Measurements from ENCODE around the gene TRAPPC10. TPM values are rescaled to one million over a fixed set of nuclear protein-coding genes. Genes with fewer than 3 reads are reported as not detected.

The TRAPPC10 gene
- total and polyA plus RNA-seq, 7 donors: 8.4 to 27.3 (median 19.6) TPM

DNA sequence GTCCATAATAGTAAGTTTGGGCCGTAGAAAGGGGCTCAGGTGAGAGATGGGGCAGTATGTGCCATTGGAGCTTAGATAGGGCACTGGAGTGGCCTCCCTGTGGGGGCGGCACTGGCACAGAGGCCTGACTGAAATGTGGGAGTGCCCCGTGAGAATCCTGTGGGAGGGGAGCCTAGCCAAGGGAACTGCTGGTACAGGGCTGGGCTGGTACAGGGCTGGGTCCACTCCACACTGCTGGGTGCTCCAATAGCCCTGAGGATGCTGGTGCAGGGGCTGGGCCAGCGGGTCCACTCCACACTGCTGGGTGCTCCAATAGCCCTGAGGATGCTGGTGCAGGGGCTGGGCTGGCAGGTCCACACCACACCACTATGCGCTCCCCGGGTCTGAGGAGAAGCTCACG lies 50.3 kb downstream of the TRAPPC10 start:
- Histone ChIP-seq H3K27ac (no peak overlapping the region), H3K4me1 (peaks cover 0 to 3% (median 0%) of the 10 kb centered on the region in 4 donors), H3K9me3 (no peaks in the 10 kb centered on the region), H3K27me3 (no peaks in the 10 kb centered on the region), H3K36me3 (peaks cover 6 to 73% (median 12%) of the 10 kb centered on the region in 4 donors), H3K4me3 (no peak overlapping the region)
- TF ChIP-seq EP300 (IDR thresholded peaks at IDR 0.05) (no peak), POLR2A (IDR thresholded peaks at IDR 0.05) (no peak), CTCF (IDR thresholded peaks at IDR 0.05) (no peak), POLR2AphosphoS5 (IDR thresholded peaks at IDR 0.05) (no peak)
- no peak for DNase-seq
- intact Hi-C loops (cut with DNase I): no loop called here
- 93% methylated on average over 7 of the region's 7 CpGs for WGBS, 2 donors

DNA sequence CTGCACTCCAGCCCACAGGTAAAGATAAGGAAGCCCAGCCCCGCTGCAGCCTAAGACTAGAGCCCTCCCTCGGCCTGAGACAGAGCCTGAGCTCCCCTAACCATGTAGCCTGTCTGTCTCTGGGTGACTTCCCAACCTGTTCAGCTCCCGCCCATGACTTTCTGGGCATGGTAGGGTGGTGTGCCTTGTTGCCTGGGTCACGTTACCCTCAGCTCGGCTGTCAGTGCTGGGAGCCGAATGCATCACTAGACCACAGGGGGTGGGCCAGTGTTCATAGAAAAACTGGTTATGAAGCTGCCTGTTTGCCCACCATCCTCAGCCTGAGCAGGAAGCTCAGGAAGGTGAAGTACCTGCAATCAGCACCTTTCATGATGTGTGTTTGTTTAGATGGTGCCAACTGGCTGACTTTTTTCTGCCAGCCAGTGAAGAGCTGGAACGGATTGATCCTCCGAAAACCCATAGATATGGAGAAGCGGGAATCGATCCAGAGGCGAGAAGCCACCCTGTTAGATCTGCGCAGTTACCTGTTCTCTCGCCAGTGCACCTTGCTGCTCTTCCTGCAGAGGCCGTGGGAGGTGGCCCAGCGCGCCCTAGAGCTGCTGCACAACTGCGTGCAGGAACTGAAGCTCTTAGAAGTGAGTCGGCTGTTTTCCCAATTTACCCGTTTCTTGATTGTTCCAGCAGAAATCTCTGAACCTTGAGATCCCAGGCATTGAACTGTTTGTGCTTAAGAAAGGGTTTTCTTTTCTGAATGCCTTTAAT lies 51.2 kb downstream of the TRAPPC10 start:
- Histone ChIP-seq H3K4me3 (no peak overlapping the region), H3K36me3 (peaks cover 6 to 78% (median 12%) of the 10 kb centered on the region in 4 donors), H3K27me3 (no peaks in the 10 kb centered on the region), H3K9me3 (no peaks in the 10 kb centered on the region), H3K4me1 (peaks cover 0 to 3% (median 0%) of the 10 kb centered on the region in 4 donors), H3K27ac (no peak overlapping the region)
- intact Hi-C loops (cut with DNase I): no loop called here
- 93 to 95% methylated on average over 19 of the region's 19 CpGs for WGBS, 2 donors
- TF ChIP-seq POLR2AphosphoS5 (IDR thresholded peaks at IDR 0.05) (no peak), POLR2A (IDR thresholded peaks at IDR 0.05) (no peak), EP300 (IDR thresholded peaks at IDR 0.05) (no peak), CTCF (IDR thresholded peaks at IDR 0.05) (no peak)
- no peak for DNase-seq

GRCh38 chr21:44064852-44065403 lies 52.8 kb downstream of the TRAPPC10 start:
- no peak for DNase-seq
- 87 to 88% methylated on average over 13 of the region's 13 CpGs for WGBS, 2 donors
- intact Hi-C loops (cut with DNase I): no loop called here
- Histone ChIP-seq H3K27me3 (no peaks in the 10 kb centered on the region), H3K9me3 (no peaks in the 10 kb centered on the region), H3K27ac (no peak overlapping the region), H3K4me3 (no peak overlapping the region), H3K4me1 (no peaks in the 10 kb centered on the region), H3K36me3 (peaks cover 6 to 72% (median 11%) of the 10 kb centered on the region in 4 donors)
- TF ChIP-seq CTCF (IDR thresholded peaks at IDR 0.05) (no peak), EP300 (IDR thresholded peaks at IDR 0.05) (no peak), POLR2A (IDR thresholded peaks at IDR 0.05) (no peak), POLR2AphosphoS5 (IDR thresholded peaks at IDR 0.05) (no peak)

DNA sequence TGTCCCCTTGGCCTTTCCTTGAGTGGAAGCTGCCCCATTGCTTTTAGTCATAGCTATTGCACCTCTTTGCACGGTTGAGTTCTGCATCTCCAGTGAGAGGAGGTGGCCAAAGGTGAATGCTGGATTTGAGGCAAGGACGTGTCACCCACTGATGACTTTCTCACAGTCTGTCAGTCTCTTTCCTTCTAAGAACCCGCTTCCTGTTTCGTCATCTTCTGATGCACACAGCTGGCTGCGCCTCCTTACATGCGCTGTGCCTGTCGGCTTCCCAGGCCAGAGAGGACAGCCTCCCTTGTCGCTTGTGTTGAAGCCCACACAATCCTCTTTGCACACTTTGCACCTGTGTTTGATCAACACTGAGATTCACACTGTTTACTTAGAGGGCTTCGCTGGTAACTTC lies 53.3 kb downstream of the TRAPPC10 start:
- no peak overlapping the region for H3K27ac ChIP-seq
- no peak overlapping the region for H3K4me3 ChIP-seq
- TF ChIP-seq POLR2AphosphoS5 (IDR thresholded peaks at IDR 0.05): no peak
- TF ChIP-seq POLR2A (IDR thresholded peaks at IDR 0.05): no peak
- no peak for TF ChIP-seq EP300 (IDR thresholded peaks at IDR 0.05)
- TF ChIP-seq CTCF (IDR thresholded peaks at IDR 0.05): no peak
- H3K4me1 ChIP-seq: peaks cover 0 to 5% (median 3%) of the 10 kb centered on the region in 4 donors
- 56 to 82% methylated on average over 9 of the region's 9 CpGs for WGBS, 2 donors
- H3K9me3 ChIP-seq: no peaks in the 10 kb centered on the region
- peaks cover 6 to 68% (median 11%) of the 10 kb centered on the region in 4 donors for H3K36me3 ChIP-seq
- DNase-seq: no peak
- intact Hi-C loops (cut with DNase I): no loop called here
- H3K27me3 ChIP-seq: no peaks in the 10 kb centered on the region
